Body of pancreas (tissue), 4 donors: Measurements from ENCODE around the gene DCDC2C. TPM values are rescaled to one million over a fixed set of nuclear protein-coding genes. Genes with fewer than 3 reads are reported as not detected.
"Not testable (repeated sequence)": the region's sequence is repeated elsewhere in the genome, so short reads cannot be mapped to it uniquely, and the experiment has no call there.

Source experiments
- ATAC-seq: fragments of 150-250 bp; one replicate; pipeline ENCODE4 v1.9.1; 2016
- DNase-seq, 4 donors: peaks; one replicate each; pipeline ENCODE4 v3.0.0-alpha.2; 2019
- H3K27ac ChIP-seq, 4 donors: fragments of 200-600 bp; sonication (generic); 1 replicate in 3 of 4; 2 replicates in 1 of 4; pipeline versions ENCODE4 v1.5.1 to v1.6.1; 2016 to 2019; ENCODE audit warnings: mild to moderate bottlenecking in 1 of 4, mixed read lengths in 1 of 4, moderate library complexity in 1 of 4
- H3K27me3 ChIP-seq, 2 donors: fragments of 200-600 bp; sonication (generic); one replicate each; pipeline ENCODE4 v1.6.0; 2016; ENCODE audit warnings: mild to moderate bottlenecking in 1 of 2
- H3K36me3 ChIP-seq, 2 donors: fragments of 200-600 bp; sonication (generic); replicated peaks in 1 of 2; 2 replicates each; pipeline ENCODE4 v1.5.1; 2016; ENCODE audit warnings: low read depth in 2 of 2; ENCODE audit not compliant: insufficient read depth in 1 of 2
- H3K4me1 ChIP-seq: fragments of 200-600 bp; sonication (generic); one replicate; pipeline ENCODE4 v1.6.0; 2016
- H3K4me3 ChIP-seq, 2 donors: fragments of 200-600 bp; sonication (generic); 1 replicate in 1 of 2; 2 replicates in 1 of 2; pipeline ENCODE4 v1.5.1; 2016 to 2019
- H3K9me3 ChIP-seq, 3 donors: fragments of 200-600 bp; sonication (generic); 1 replicate in 2 of 3; 2 replicates in 1 of 3; pipeline ENCODE4 v1.5.1; 2016
- POLR2A ChIP-seq, 3 donors: fragments of 450-650 bp; IDR thresholded peaks; one replicate each; pipeline ENCODE4 v1.6.1; 2016; ENCODE audit warnings: antibody characterized with exemption in 3 of 3, mild to moderate bottlenecking in 2 of 3
- WGBS, 2 donors: methylation state at CpG; one replicate each; pipeline ENCODE4 v1.1.5; 2017; 5-methylcytosine and 5-hydroxymethylcytosine counted together
- intact Hi-C: fragments of 100-400 bp; cut with DNase I; formaldehyde crosslinking; loops from one replicate; pipeline ENCODE4 v1.15.1; 2023
- total RNA-seq, 2 donors: library from RNA; depleted of rRNA; stranded (reverse); fragments of >200 nt; gene quantifications; one replicate each; pipeline ENCODE4 v1.1.0, GENCODE V29; 2016
- TF ChIP-seq, protein P1 (sequence below), 7 experiments: fragments of 450-650 bp in 4 of 7; fragments of 200-600 bp in 3 of 7; sonication (generic) in 3 of 7; IDR thresholded peaks; one replicate each; pipeline ENCODE4 v1.5.1; 2016 to 2019; ENCODE audit warnings: antibody characterized with exemption in 7 of 7

Gene DCDC2C
- total RNA-seq, 2 donors from 2014 or later, result not detected

DNA sequence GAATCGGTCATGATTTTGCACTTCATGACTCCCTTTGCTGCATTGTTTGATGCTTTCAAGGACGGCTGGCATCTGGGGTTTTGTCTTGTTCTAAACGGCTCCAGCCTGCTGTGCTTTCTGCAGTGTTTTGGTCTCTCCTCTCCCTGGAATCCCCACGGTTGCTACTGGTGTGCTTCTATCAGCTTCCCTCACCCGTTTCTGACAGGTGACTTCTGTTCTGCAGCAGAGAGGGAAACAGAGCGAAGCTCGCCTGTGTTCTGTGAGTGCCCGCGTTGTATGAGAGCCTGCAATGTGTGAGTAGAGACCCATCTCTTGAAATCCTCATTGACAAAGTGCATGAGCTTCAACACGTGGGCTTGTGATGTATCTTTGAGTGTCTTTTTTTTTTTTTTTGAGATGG lies 102.8 kb downstream of the DCDC2C start:
- Histone ChIP-seq H3K4me3 (no peak overlapping the region), H3K4me1 (no peaks in the 10 kb centered on the region), H3K27ac (no peak overlapping the region), H3K9me3 (no peaks in the 10 kb centered on the region), H3K27me3 (no peaks in the 10 kb centered on the region), H3K36me3 (no peaks in the 10 kb centered on the region)
- TF ChIP-seq, protein P1, sequence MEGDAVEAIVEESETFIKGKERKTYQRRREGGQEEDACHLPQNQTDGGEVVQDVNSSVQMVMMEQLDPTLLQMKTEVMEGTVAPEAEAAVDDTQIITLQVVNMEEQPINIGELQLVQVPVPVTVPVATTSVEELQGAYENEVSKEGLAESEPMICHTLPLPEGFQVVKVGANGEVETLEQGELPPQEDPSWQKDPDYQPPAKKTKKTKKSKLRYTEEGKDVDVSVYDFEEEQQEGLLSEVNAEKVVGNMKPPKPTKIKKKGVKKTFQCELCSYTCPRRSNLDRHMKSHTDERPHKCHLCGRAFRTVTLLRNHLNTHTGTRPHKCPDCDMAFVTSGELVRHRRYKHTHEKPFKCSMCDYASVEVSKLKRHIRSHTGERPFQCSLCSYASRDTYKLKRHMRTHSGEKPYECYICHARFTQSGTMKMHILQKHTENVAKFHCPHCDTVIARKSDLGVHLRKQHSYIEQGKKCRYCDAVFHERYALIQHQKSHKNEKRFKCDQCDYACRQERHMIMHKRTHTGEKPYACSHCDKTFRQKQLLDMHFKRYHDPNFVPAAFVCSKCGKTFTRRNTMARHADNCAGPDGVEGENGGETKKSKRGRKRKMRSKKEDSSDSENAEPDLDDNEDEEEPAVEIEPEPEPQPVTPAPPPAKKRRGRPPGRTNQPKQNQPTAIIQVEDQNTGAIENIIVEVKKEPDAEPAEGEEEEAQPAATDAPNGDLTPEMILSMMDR (IDR thresholded peaks at IDR 0.05), result no peak
- TF ChIP-seq POLR2A (IDR thresholded peaks at IDR 0.05), result no peak
- DNase-seq (no peak), ATAC-seq (no peak)
- intact Hi-C loops, result no loop called here
- WGBS, 2 donors, result 48 to 57% methylated on average over 10 of the region's 10 CpGs

DNA sequence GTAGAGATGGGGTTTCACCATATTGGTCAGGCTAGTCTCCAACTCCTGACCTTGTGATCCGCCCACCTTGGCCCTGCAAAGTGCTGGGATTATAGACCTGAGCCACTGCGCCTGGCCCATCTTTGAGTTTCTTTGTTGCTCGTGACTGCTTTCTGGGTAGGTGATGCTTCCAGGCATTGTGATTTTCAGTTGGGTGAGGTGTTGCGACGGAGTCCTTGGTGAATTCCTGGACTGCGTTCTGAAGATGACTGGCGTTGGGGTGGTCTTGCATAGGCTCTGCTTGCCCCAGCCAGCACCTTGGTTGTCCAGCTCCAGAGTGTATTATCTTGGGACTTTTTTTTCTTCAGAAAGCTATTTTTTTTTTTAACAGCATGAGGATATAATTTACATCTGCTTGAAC lies 103.4 kb downstream of the DCDC2C start:
- no peak overlapping the region for H3K27ac ChIP-seq
- DNase-seq, result no peak
- H3K4me3 ChIP-seq, result no peak overlapping the region
- ATAC-seq, result no peak
- no peaks in the 10 kb centered on the region for H3K4me1 ChIP-seq
- no peaks in the 10 kb centered on the region for H3K9me3 ChIP-seq
- intact Hi-C loops, result no loop called here
- TF ChIP-seq POLR2A (IDR thresholded peaks at IDR 0.05), result no peak
- TF ChIP-seq, protein P1 (IDR thresholded peaks at IDR 0.05), result no peak
- 51 to 59% methylated on average over 6 to 7 of the region's 7 CpGs for WGBS, 2 donors
- H3K27me3 ChIP-seq, result no peaks in the 10 kb centered on the region
- H3K36me3 ChIP-seq, result no peaks in the 10 kb centered on the region

DNA sequence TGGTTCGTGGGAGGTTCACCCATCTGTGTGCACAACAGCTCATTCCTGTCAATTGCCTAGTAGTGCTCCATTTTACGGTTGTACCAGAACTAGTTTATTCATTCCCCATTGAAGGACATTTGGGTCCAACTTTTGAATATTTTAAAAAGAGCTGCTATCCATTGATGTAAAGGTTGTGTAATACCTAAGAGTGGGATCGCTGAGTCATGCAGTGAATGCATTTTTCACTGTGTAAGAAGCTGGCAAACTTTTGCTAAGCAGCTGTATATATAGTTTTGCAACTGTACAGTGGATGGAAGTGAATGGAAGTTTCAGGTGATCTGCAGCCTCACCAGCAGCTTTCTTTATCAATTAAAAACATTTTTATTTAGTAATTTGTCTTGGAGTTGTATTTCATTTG lies 104.5 kb downstream of the DCDC2C start:
- no peak overlapping the region for H3K4me3 ChIP-seq
- no peaks in the 10 kb centered on the region for H3K9me3 ChIP-seq
- no peak for DNase-seq
- H3K27me3 ChIP-seq, result no peaks in the 10 kb centered on the region
- ATAC-seq, result no peak
- WGBS, 2 donors, result 63 to 79% methylated on average over 3 of the region's 3 CpGs
- H3K4me1 ChIP-seq, result no peaks in the 10 kb centered on the region
- no peaks in the 10 kb centered on the region for H3K36me3 ChIP-seq
- H3K27ac ChIP-seq, result no peak overlapping the region
- intact Hi-C loops, result no loop called here
- TF ChIP-seq, protein P1 (IDR thresholded peaks at IDR 0.05), result no peak

GRCh38 chr2:3814706-3815245 lies 111.4 kb downstream of the DCDC2C start:
- Histone ChIP-seq H3K4me1 (no peaks in the 10 kb centered on the region), H3K9me3 (peaks cover 0 to 16% (median 0%) of the 10 kb centered on the region in 3 donors), H3K4me3 (no peak overlapping the region), H3K27ac (no peak overlapping the region), H3K36me3 (no peaks in the 10 kb centered on the region), H3K27me3 (no peaks in the 10 kb centered on the region)
- intact Hi-C loops, result no loop called here
- no peak for ATAC-seq
- no peak for DNase-seq
- no peak for TF ChIP-seq POLR2A (IDR thresholded peaks at IDR 0.05)
- TF ChIP-seq, protein P1 (IDR thresholded peaks at IDR 0.05), result no peak
- 58 to 69% methylated on average over 6 to 7 of the region's 7 CpGs for WGBS, 2 donors

- H3K27me3 ChIP-seq, H3K4me3 ChIP-seq, H3K27ac ChIP-seq, H3K4me1 ChIP-seq, ATAC-seq, H3K36me3 ChIP-seq, DNase-seq, intact Hi-C loops: not testable (repeated sequence)
- whole genome bisulfite sequencing, 2 donors, result 54 to 79% methylated on average over 2 of the region's 2 CpGs
- peaks cover 0 to 16% (median 0%) of the 10 kb centered on the region in 3 donors for H3K9me3 ChIP-seq
These were observed 113.8 kb downstream of the DCDC2C start for GRCh38 chr2:3817144-3817543.
